Dendritic cell treated with granulocyte-macrophage colony-stimulating factor and Interleukin-4, amounts not matched to agents 40 ng/mL and 50 ng/mL, for 4 days (primary cell): Measurements from ENCODE around the gene MSMP.

Experiments
- H3K27ac Mint-ChIP-seq: one replicate; pipeline ENCODE4 v1.8.0; 2022; ENCODE audit warnings: mild to moderate bottlenecking, mixed read lengths
- H3K27me3 Mint-ChIP-seq: one replicate; pipeline ENCODE4 v1.8.0; 2022; ENCODE audit warnings: mild to moderate bottlenecking, mixed read lengths
- H3K36me3 Mint-ChIP-seq: one replicate; pipeline ENCODE4 v1.8.0; 2022; ENCODE audit warnings: low read depth, mixed read lengths
- H3K4me1 Mint-ChIP-seq: one replicate; pipeline ENCODE4 v1.8.0; 2022; ENCODE audit warnings: low read depth, mixed read lengths
- H3K4me3 Mint-ChIP-seq: one replicate; pipeline ENCODE4 v1.8.0; 2022; ENCODE audit warnings: mild to moderate bottlenecking, moderate library complexity, mixed read lengths
- H3K9me3 Mint-ChIP-seq: one replicate; pipeline ENCODE4 v1.8.0; 2022; ENCODE audit warnings: mixed read lengths
- intact Hi-C: fragments of 100-400 bp; cut with micrococcal nuclease; formaldehyde crosslinking; loops from one replicate; pipeline ENCODE4 v1.15.0; 2022

The MSMP gene

DNA sequence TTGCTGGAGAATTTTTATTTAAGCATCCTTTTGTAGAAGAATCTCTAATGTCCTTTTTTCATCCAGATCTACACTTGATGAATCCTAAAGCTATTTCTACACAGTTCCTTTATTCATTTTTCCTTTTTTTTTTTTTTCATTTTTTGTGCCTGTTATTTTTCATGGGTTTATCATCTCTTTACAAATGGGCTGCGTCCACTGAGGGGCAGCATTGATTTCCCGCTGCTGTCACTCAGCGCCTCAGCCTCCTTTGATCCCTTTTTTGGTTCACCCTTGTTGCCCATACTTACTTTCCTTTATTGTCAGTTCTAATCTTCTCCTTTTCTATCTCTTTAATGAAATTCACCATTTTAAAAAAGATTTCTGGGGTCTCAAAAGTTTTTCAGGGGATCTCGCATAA lies 5.7 kb upstream of the MSMP start:
- Mint-ChIP-seq H3K4me3 (no peak overlapping the region), H3K9me3 (no peaks in the 10 kb centered on the region), H3K36me3 (no peaks in the 10 kb centered on the region), H3K27ac (no peak overlapping the region), H3K27me3 (peaks cover 10% of the 10 kb centered on the region), H3K4me1 (peaks cover 33% of the 10 kb centered on the region)
- intact Hi-C loops: no loop called here

DNA sequence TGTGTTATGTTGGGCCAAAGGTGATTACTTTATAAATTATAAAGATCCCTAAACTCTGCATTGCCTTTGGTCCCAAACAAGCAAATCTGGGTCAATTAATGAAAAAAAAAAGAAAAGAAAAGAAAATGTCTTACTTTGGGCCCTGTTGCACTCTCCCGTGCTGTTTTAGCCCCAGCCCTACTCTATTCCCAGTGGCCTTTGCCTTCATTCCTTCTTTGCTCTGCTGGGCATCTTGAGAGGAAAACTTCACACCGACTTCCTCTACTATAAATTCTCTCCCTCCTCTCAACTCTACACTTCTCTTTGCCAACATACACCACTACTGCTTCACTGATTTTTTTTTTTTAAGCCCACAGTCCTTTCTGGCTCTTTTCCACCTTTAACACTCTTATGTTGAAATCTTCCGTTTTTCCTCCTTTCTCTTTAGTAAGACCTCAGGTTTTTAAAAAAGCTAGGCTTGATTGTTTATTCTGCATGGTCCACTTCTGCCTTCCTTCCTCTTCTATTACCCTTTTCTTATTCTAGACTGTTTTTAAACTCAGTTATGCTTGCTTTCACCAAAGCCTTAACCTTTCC lies 4.5 kb upstream of the MSMP start:
- H3K4me1 Mint-ChIP-seq: peaks cover 33% of the 10 kb centered on the region
- intact Hi-C loops: no loop called here
- H3K4me3 Mint-ChIP-seq: no peak overlapping the region
- peaks cover 10% of the 10 kb centered on the region for H3K27me3 Mint-ChIP-seq
- H3K36me3 Mint-ChIP-seq: peaks cover 12% of the 10 kb centered on the region
- H3K9me3 Mint-ChIP-seq: no peaks in the 10 kb centered on the region
- H3K27ac Mint-ChIP-seq: no peak overlapping the region

- Mint-ChIP-seq H3K4me1 (peaks cover 33% of the 10 kb centered on the region), H3K9me3 (no peaks in the 10 kb centered on the region), H3K36me3 (peaks cover 18% of the 10 kb centered on the region), H3K4me3 (no peak overlapping the region), H3K27ac (no peak overlapping the region), H3K27me3 (peaks cover 10% of the 10 kb centered on the region)
- intact Hi-C loops: no loop called here
These were observed 3.8 kb upstream of the MSMP start for GRCh38 chr9:35757892-35758275.

GRCh38 chr9:35757226-35757891 lies 3.3 kb upstream of the MSMP start:
- peaks cover 33% of the 10 kb centered on the region for H3K4me1 Mint-ChIP-seq
- H3K9me3 Mint-ChIP-seq: no peaks in the 10 kb centered on the region
- peaks cover 10% of the 10 kb centered on the region for H3K27me3 Mint-ChIP-seq
- H3K36me3 Mint-ChIP-seq: peaks cover 24% of the 10 kb centered on the region
- peak overlapping the region; percentile 71 for H3K4me3 Mint-ChIP-seq
- intact Hi-C loops: no loop called here
- no peak overlapping the region for H3K27ac Mint-ChIP-seq

GRCh38 chr9:35756275-35757225 lies 2.5 kb upstream of the MSMP start:
- peak overlapping the region; percentile 38 for H3K27ac Mint-ChIP-seq
- H3K4me1 Mint-ChIP-seq: peaks cover 33% of the 10 kb centered on the region
- H3K36me3 Mint-ChIP-seq: peaks cover 32% of the 10 kb centered on the region
- intact Hi-C loops: no loop called here
- H3K9me3 Mint-ChIP-seq: no peaks in the 10 kb centered on the region
- H3K4me3 Mint-ChIP-seq: peak overlapping the region; percentile 71
- H3K27me3 Mint-ChIP-seq: peaks cover 9% of the 10 kb centered on the region

DNA sequence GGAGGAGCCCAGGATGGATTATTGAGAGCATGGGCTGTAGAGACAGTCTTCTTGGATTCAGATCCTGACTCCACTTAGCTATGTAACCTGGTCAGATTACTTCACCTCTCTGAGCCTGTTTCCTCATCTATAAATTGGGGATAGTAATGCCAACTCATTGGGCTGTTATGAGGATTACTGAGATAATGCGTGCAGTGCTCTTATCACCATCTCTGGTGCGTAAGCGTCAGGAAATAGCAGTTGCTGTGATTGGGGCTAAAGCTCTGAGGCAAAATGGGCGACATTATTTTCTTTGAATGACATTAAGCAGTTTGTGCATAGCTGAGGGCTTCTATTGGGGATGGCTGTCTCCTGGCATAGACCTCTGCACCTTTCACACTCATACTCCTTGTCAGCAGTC lies 995 bp upstream of the MSMP start:
- intact Hi-C loops: no loop called here
- Mint-ChIP-seq H3K27me3 (peaks cover 9% of the 10 kb centered on the region), H3K9me3 (no peaks in the 10 kb centered on the region), H3K4me1 (peaks cover 31% of the 10 kb centered on the region), H3K4me3 (no peak overlapping the region), H3K36me3 (peaks cover 42% of the 10 kb centered on the region), H3K27ac (no peak overlapping the region)

GRCh38 chr9:35753466-35753865 lies 610 bp downstream of the MSMP start:
- no peaks in the 10 kb centered on the region for H3K9me3 Mint-ChIP-seq
- no peak overlapping the region for H3K4me3 Mint-ChIP-seq
- peaks cover 56% of the 10 kb centered on the region for H3K36me3 Mint-ChIP-seq
- intact Hi-C loops: no loop called here
- H3K27ac Mint-ChIP-seq: no peak overlapping the region
- peaks cover 7% of the 10 kb centered on the region for H3K27me3 Mint-ChIP-seq
- peaks cover 32% of the 10 kb centered on the region for H3K4me1 Mint-ChIP-seq

DNA sequence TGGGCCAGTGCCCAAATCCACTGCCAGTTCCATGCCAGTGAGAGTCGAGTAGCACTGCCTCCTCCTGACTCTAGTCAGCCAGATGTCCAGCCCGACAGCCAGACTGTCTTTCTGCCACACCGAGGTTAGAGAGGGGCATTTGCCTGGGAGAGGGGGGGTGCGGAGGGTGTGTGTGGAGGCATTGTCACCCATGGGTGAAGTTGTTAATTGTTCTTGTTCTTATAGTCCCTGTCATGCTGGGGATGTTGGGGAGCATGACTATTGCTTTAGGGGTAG lies 3.9 kb downstream of the MSMP start:
- intact Hi-C loops: no loop called here
- Mint-ChIP-seq H3K27ac (peak overlapping the region; percentile 85), H3K4me3 (peak overlapping the region; percentile 89), H3K36me3 (peaks cover 83% of the 10 kb centered on the region), H3K27me3 (no peaks in the 10 kb centered on the region), H3K4me1 (peaks cover 36% of the 10 kb centered on the region), H3K9me3 (no peaks in the 10 kb centered on the region)

- intact Hi-C loops: no loop called here
- Mint-ChIP-seq H3K36me3 (peaks cover 88% of the 10 kb centered on the region), H3K27me3 (no peaks in the 10 kb centered on the region)
These were observed 4.4 kb downstream of the MSMP start for GRCh38 chr9:35749515-35750255.

GRCh38 chr9:35748858-35749514 lies 5.1 kb downstream of the MSMP start, which contains the start of the genes GBA2 and RGP1:
Gene GBA2 (minus strand): TSS chr9:35749228. CDS start chr9:35748704, 524 bp downstream.
Gene RGP1 (plus strand): TSS chr9:35749287. CDS start chr9:35749756, 469 bp downstream.
- H3K27ac Mint-ChIP-seq: peak within 1 kb of the TSS; percentile 85
- H3K4me3 Mint-ChIP-seq: peak within 1 kb of the TSS; percentile 92
- H3K9me3 Mint-ChIP-seq: no peaks in the 10 kb centered on the region
- intact Hi-C loops: loop anchor here (1.0 kb wide), 1 partner anchor 16 kb away; no protein-coding TSS in a partner anchor
- H3K4me1 Mint-ChIP-seq: peaks cover 47% of the 10 kb centered on the region
- H3K27me3 Mint-ChIP-seq: no peaks in the 10 kb centered on the region
- peaks cover 88% of the 10 kb centered on the region for H3K36me3 Mint-ChIP-seq

More at GRCh38 chr9:35749515-35750255, 4.4 kb downstream of the MSMP start:
- H3K4me1 Mint-ChIP-seq: peaks cover 40% of the 10 kb centered on the region
- H3K9me3 Mint-ChIP-seq: no peaks in the 10 kb centered on the region
- H3K4me3 Mint-ChIP-seq: peak overlapping the region; percentile 89
- peak overlapping the region; percentile 85 for H3K27ac Mint-ChIP-seq

GRCh38 chr9:35748242-35748857 lies 5.7 kb downstream of the MSMP start:
- Mint-ChIP-seq H3K36me3 (peaks cover 88% of the 10 kb centered on the region), H3K9me3 (no peaks in the 10 kb centered on the region), H3K4me1 (peaks cover 53% of the 10 kb centered on the region)

GRCh38 chr9:35746583-35746982 lies 7.5 kb downstream of the MSMP start:
- Mint-ChIP-seq H3K27me3 (no peaks in the 10 kb centered on the region), H3K4me1 (peaks cover 67% of the 10 kb centered on the region), H3K36me3 (peaks cover 83% of the 10 kb centered on the region), H3K9me3 (no peaks in the 10 kb centered on the region), H3K27ac (no peak overlapping the region), H3K4me3 (peak overlapping the region; percentile 92)
- intact Hi-C loops: no loop called here

More at GRCh38 chr9:35748242-35748857, 5.7 kb downstream of the MSMP start:
- H3K4me3 Mint-ChIP-seq: peak overlapping the region; percentile 92
- intact Hi-C loops: loop anchor here (1.0 kb wide), 1 partner anchor 15 kb away; no protein-coding TSS in a partner anchor
- no peaks in the 10 kb centered on the region for H3K27me3 Mint-ChIP-seq
- peak overlapping the region; percentile 85 for H3K27ac Mint-ChIP-seq

DNA sequence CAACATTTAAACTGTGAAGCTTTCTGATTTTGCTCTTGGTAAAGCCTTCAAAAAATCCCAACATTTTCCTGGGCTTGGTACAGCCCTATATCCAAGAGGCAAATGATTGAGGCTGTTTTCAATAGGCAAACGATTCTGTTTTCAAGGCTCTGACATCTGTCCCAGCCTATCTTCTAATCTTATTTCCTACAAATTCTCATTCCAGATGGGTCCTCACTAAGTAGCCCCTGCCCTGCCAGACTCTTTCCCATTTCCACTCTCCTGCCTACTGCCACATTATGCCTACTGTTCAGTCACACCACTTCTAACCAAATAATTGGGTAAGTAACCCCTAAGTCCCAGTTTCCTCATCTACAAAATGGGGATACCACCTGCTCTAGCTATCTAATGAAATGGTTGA lies 8.5 kb downstream of the MSMP start:
- intact Hi-C loops: no loop called here
- Mint-ChIP-seq H3K27me3 (no peaks in the 10 kb centered on the region), H3K9me3 (no peaks in the 10 kb centered on the region), H3K36me3 (peaks cover 83% of the 10 kb centered on the region), H3K4me3 (peak overlapping the region; percentile 92), H3K4me1 (peaks cover 68% of the 10 kb centered on the region), H3K27ac (peak overlapping the region; percentile 18)
